GM12878 (cell line): ENCODE measurements around the gene FANCC. TPM values are rescaled to one million over a fixed set of nuclear protein-coding genes. Genes with fewer than 3 reads are reported as not detected.

ENCODE experiments used
- ATAC-seq: fragments of 200-7000 bp; cut with Tn5 transposase; 3 replicates; pipeline ENCODE4 v1.9.1; 2020; ENCODE audit warnings: mild to moderate bottlenecking, moderate library complexity
- BruUV-seq: library from RNA; stranded (reverse); fragments of 400-500 nt; replicated peaks from 2 replicates; lab custom pipeline; 2021; lab: Mats Ljungman, UMichigan
- CTCF ChIA-PET: fragments of 300-600 bp; sonication (Branson Sonifier 250); formaldehyde crosslinking; extraction: SDS; loops from one replicate; lab custom pipeline; 2021; ENCODE audit warnings: inconsistent platforms; lab: Yijun Ruan, JAX
- POLR2A ChIA-PET: fragments of 350-600 bp; formaldehyde crosslinking; extraction: SDS; loops from one replicate; lab custom pipeline; 2021; ENCODE audit warnings: inconsistent platforms; lab: Charles Lee
- RAD21 ChIA-PET: fragments of 300-600 bp; sonication (Branson Sonifier 250); formaldehyde crosslinking; loops from one replicate; lab custom pipeline; 2023; ENCODE audit warnings: antibody characterized with exemption; ENCODE audit not compliant: unreplicated experiment; lab: Charles Lee
- SMC1A ChIA-PET: fragments of 300-600 bp; sonication (Branson Sonifier 250); formaldehyde crosslinking; loops from one replicate; lab custom pipeline; 2023; ENCODE audit not compliant: unreplicated experiment, uncharacterized antibody; lab: Charles Lee
- DNase-seq: peaks from one replicate; pipeline ENCODE4 v3.0.0-alpha.2; 2011; ENCODE audit warnings: low read depth, low spot score
- FAIRE-seq: peaks from 3 replicates; lab custom pipeline; 2011; peaks lifted over from hg19 to GRCh38; lab: Jason Lieb, UNC
- H2AFZ ChIP-seq: 2 replicates; pipeline ENCODE4 v1.6.0; 2011; ENCODE audit warnings: low read depth, low read length, control low read depth; ENCODE audit not compliant: control insufficient read depth
- H3K27ac ChIP-seq: 2 replicates; pipeline ENCODE4 v1.5.1; 2011; ENCODE audit warnings: control low read depth; ENCODE audit not compliant: control insufficient read depth, insufficient read depth
- H3K27me3 ChIP-seq, 2 experiments: replicated peaks in 1 of 2; 2 replicates each; pipeline versions ENCODE4 v1.6.0 to v1.6.1; 2011; ENCODE audit warnings: low read length in 1 of 2; ENCODE audit not compliant: control insufficient read depth in 2 of 2, insufficient read depth in 2 of 2
- H3K36me3 ChIP-seq, 2 experiments: 2 replicates each; pipeline ENCODE4 v1.5.1; 2011; ENCODE audit warnings: low read length in 1 of 2; ENCODE audit not compliant: control insufficient read depth in 2 of 2, insufficient read depth in 2 of 2
- H3K4me1 ChIP-seq: 2 replicates; pipeline ENCODE4 v1.6.1; 2011; ENCODE audit warnings: mild to moderate bottlenecking, low read length, moderate library complexity, mixed read lengths; ENCODE audit not compliant: control insufficient read depth, insufficient read depth
- H3K4me2 ChIP-seq: 2 replicates; pipeline ENCODE4 v1.6.0; 2011; ENCODE audit warnings: control low read depth; ENCODE audit not compliant: control insufficient read depth, insufficient read depth
- H3K4me3 ChIP-seq: fragments of 200-600 bp; sonication (generic); 2 replicates; pipeline ENCODE4 v1.5.1; 2016
- H3K79me2 ChIP-seq: 2 replicates; pipeline ENCODE4 v1.6.0; 2011; ENCODE audit warnings: low read length; ENCODE audit not compliant: control insufficient read depth, insufficient read depth
- H3K9ac ChIP-seq: 2 replicates; pipeline ENCODE4 v1.8.0; 2011; ENCODE audit warnings: low read length, control low read depth, mixed read lengths; ENCODE audit not compliant: control insufficient read depth, insufficient read depth
- H3K9me3 ChIP-seq: replicated peaks from 3 replicates; pipeline ENCODE4 v1.5.1; 2011; ENCODE audit warnings: mild to moderate bottlenecking, low read length; ENCODE audit not compliant: control insufficient read depth, insufficient read depth
- H4K20me1 ChIP-seq: 2 replicates; pipeline ENCODE4 v1.6.0; 2011; ENCODE audit not compliant: control insufficient read depth, insufficient read depth
- ATF7 ChIP-seq: fragments of 450-650 bp; IDR thresholded peaks from 2 replicates; pipeline ENCODE4 v1.6.1; 2016; ENCODE audit warnings: low read depth, mild to moderate bottlenecking
- CEBPB ChIP-seq, 2 experiments: fragments of 150-350 bp in 1 of 2; IDR thresholded peaks; 2 replicates each; pipeline ENCODE4 v1.6.1; 2012 to 2014; ENCODE audit warnings: low read depth in 2 of 2, low read length in 2 of 2, borderline replicate concordance in 1 of 2, inconsistent platforms in 1 of 2
- CHD2 ChIP-seq: IDR thresholded peaks from 2 replicates; pipeline ENCODE4 v1.6.1; 2011; ENCODE audit warnings: low read depth, low read length, improper control_type of control experiment, borderline replicate concordance
- HCFC1 ChIP-seq: fragments of 150-350 bp; IDR thresholded peaks from 2 replicates; pipeline ENCODE4 v1.6.1; 2014; ENCODE audit warnings: low read length
- IKZF2 ChIP-seq, 2 experiments: fragments of 450-650 bp; IDR thresholded peaks; 2 replicates each; pipeline ENCODE4 v1.6.1; 2017; ENCODE audit warnings: mild to moderate bottlenecking in 2 of 2, moderate library complexity in 2 of 2
- KDM1A ChIP-seq: fragments of 200-600 bp; sonication (generic); IDR thresholded peaks from 2 replicates; pipeline ENCODE4 v1.6.1; 2016; ENCODE audit warnings: borderline replicate concordance
- NR2F1 ChIP-seq: fragments of 450-650 bp; conservative IDR thresholded peaks from 2 replicates; pipeline ENCODE4 v1.6.1; 2017; ENCODE audit warnings: mild to moderate bottlenecking
- PAX5 ChIP-seq: IDR thresholded peaks from 2 replicates; pipeline ENCODE4 v1.6.1; 2011; ENCODE audit warnings: low read depth, low read length, borderline replicate concordance
- POLR2AphosphoS2 ChIP-seq: IDR thresholded peaks from 2 replicates; pipeline ENCODE4 v1.6.1; 2011; ENCODE audit warnings: low read depth, mild to moderate bottlenecking, low read length, improper control_type of control experiment, moderate library complexity
- RAD51 ChIP-seq: fragments of 450-650 bp; IDR thresholded peaks from 2 replicates; pipeline ENCODE4 v1.6.1; 2016; ENCODE audit warnings: moderate library complexity, mild to moderate bottlenecking, inconsistent platforms
- RB1 ChIP-seq: fragments of 450-650 bp; formaldehyde crosslinking; IDR thresholded peaks from 2 replicates; pipeline ENCODE4 v1.6.1; 2017; ENCODE audit warnings: mild to moderate bottlenecking, borderline replicate concordance
- TAF1 ChIP-seq: IDR thresholded peaks from 2 replicates; pipeline ENCODE4 v1.6.1; 2011; ENCODE audit warnings: mild to moderate bottlenecking, low read depth, low read length, borderline replicate concordance
- YY1 ChIP-seq: IDR thresholded peaks from 2 replicates; pipeline ENCODE4 v1.6.1; 2011; ENCODE audit warnings: low read depth, mild to moderate bottlenecking, low read length
- WGBS: methylation state at CpG from one replicate; pipeline ENCODE4 v1.1.6; 2016; ENCODE audit warnings: low lambda C conversion rate; ENCODE audit not compliant: insufficient replicate concordance, insufficient coverage; ENCODE audit errors: missing lambda C conversion rate; 5-methylcytosine and 5-hydroxymethylcytosine counted together
- in situ Hi-C: fragments of 300-500 bp; cut with MboI; formaldehyde crosslinking; loops from 9 replicates; pipeline ENCODE4 v1.14.3; 2018; ENCODE audit warnings: mixed read lengths
- intact Hi-C: fragments of 100-400 bp; cut with micrococcal nuclease; formaldehyde crosslinking; loops from one replicate; pipeline ENCODE4 v1.14.2; 2022; ENCODE audit not compliant: unreplicated experiment
- polyA plus RNA-seq, 11 experiments: library from polyadenylated mRNA; depleted of rRNA in 4 of 11; unstranded in 6 of 11; stranded (reverse) in 5 of 11; fragments of >200 nt; fragmentation: Nextera tagmentation in 4 of 11; fragmentation: Illumina TruSeq in 1 of 11; extraction: Ambion mirVana in 4 of 11; extraction: Trizol in 1 of 11; gene quantifications; 1 replicate in 1 of 11; 2 replicates in 10 of 11; pipeline versions ENCODE4 v1.2.1 to v1.2.3, GENCODE V29; 2011 to 2016; ENCODE audit warnings: inconsistent platforms in 2 of 11, missing spikeins in 2 of 11, low read depth in 1 of 11
- total RNA-seq, 4 experiments: library from RNA; depleted of rRNA in 3 of 4; stranded (reverse); fragments of >200 nt in 3 of 4; fragmentation: Illumina TruSeq in 1 of 4; extraction: Trizol in 1 of 4; gene quantifications; 2 replicates each; pipeline versions ENCODE4 v1.2.1 to v1.2.3, GENCODE V29; 2013 to 2021
- TF ChIP-seq, protein P1 (sequence below): IDR thresholded peaks from 2 replicates; pipeline ENCODE4 v1.6.1; 2012; ENCODE audit warnings: mild to moderate bottlenecking, low read depth, low read length

FANCC gene
- total and polyA plus RNA-seq, 10 of the 15 experiments (the other 5 are each of a cell fraction or from before 2014, with no cell fraction given): 1.2 to 16.8 (median 10.5) TPM

DNA sequence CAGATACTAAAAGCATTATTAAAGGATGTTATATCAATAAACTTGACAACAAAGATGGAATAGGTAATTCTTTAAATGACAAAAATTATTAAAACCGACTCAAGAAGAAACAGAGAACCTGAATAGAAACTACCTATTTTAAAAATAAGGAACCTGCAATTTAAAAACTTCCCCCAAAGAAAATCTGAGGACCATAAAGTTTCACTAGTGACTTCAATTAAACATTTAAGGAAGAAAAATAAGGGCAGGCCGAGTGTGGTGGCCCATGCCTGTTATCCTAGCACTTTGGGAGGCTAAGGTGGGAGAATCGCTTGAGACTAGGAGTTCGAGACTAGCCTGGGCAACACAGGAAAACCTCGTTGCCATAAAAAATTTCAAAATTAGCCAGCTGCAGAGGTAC, 99.6 kb downstream of the FANCC start:
- Histone ChIP-seq H3K36me3 (no peaks in the 10 kb centered on the region; a peak in 1 of 4 replicates), H3K27me3 (no peaks in the 10 kb centered on the region), H2AFZ (no peak overlapping the region), H3K4me1 (peaks cover 7% of the 10 kb centered on the region), H3K79me2 (no peaks in the 10 kb centered on the region), H3K9ac (no peak overlapping the region), H3K4me3 (no peak overlapping the region), H3K9me3 (no peaks in the 10 kb centered on the region), H4K20me1 (no peaks in the 10 kb centered on the region), H3K27ac (no peak overlapping the region), H3K4me2 (no peak overlapping the region)
- in situ Hi-C loops: no loop called here
- ChIA-PET RAD21 (no interaction called here), POLR2A (interaction anchor here (1.5 kb wide), 1 partner anchor 44 kb away, joined by 3 read pairs; no protein-coding TSS in a partner anchor), SMC1A (no interaction called here), CTCF (no interaction called here)
- DNase-seq (no peak), ATAC-seq (peak; percentile 26; the same call in 2 of the 3 replicates), FAIRE-seq (no peak)
- TF ChIP-seq NR2F1 (no peak), CEBPB (IDR thresholded peaks at IDR 0.05; ENCODE audit: borderline replicate concordance in 1 of 2, low read depth in 2 of 2, low read length in 2 of 2) (no peak), POLR2AphosphoS2 (no peak), RAD51 (no peak), PAX5 (no peak), TAF1 (no peak), RB1 (no peak), IKZF2 (IDR thresholded peaks at IDR 0.05) (no peak), YY1 (no peak), HCFC1 (no peak), KDM1A (no peak), ATF7 (no peak), CHD2 (no peak)
- TF ChIP-seq, protein P1, sequence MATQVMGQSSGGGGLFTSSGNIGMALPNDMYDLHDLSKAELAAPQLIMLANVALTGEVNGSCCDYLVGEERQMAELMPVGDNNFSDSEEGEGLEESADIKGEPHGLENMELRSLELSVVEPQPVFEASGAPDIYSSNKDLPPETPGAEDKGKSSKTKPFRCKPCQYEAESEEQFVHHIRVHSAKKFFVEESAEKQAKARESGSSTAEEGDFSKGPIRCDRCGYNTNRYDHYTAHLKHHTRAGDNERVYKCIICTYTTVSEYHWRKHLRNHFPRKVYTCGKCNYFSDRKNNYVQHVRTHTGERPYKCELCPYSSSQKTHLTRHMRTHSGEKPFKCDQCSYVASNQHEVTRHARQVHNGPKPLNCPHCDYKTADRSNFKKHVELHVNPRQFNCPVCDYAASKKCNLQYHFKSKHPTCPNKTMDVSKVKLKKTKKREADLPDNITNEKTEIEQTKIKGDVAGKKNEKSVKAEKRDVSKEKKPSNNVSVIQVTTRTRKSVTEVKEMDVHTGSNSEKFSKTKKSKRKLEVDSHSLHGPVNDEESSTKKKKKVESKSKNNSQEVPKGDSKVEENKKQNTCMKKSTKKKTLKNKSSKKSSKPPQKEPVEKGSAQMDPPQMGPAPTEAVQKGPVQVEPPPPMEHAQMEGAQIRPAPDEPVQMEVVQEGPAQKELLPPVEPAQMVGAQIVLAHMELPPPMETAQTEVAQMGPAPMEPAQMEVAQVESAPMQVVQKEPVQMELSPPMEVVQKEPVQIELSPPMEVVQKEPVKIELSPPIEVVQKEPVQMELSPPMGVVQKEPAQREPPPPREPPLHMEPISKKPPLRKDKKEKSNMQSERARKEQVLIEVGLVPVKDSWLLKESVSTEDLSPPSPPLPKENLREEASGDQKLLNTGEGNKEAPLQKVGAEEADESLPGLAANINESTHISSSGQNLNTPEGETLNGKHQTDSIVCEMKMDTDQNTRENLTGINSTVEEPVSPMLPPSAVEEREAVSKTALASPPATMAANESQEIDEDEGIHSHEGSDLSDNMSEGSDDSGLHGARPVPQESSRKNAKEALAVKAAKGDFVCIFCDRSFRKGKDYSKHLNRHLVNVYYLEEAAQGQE: no peak
- 58% methylated on average over 5 of the region's 5 CpGs for WGBS
- intact Hi-C loops: no loop called here
- no TSS peak for BruUV-seq
